Natural killer cell treated with Interleukin-12 subunit alpha and Interleukin-12 subunit beta and Interleukin-15 and Interleukin-18, amount 100 ng/mL, for 72 hours (primary cell): ENCODE data around the gene MCHR1. TPM values are rescaled to one million over a fixed set of nuclear protein-coding genes. Genes with fewer than 3 reads are reported as not detected.
"Not testable (repeated sequence)": the region's sequence is repeated elsewhere in the genome, so short reads cannot be mapped to it uniquely, and the experiment has no call there.

Source experiments
- ATAC-seq, 2 donors: fragments of 150-1000 bp; cut with Tn5 transposase in 1 of 2; sonication (Bioruptor Pico), chemical (Tn5 transposase) in 1 of 2; 2 replicates each; pipeline ENCODE4 v1.10.0; 2021
- DNase-seq: peaks from one replicate; pipeline ENCODE4 v3.0.0; 2022; ENCODE audit warnings: low spot score
- H3K27ac Mint-ChIP-seq, 2 donors: 1 replicate in 1 of 2; 2 replicates in 1 of 2; pipeline ENCODE4 v1.8.0; 2022; ENCODE audit warnings: mixed read lengths in 2 of 2, mild to moderate bottlenecking in 1 of 2, moderate library complexity in 1 of 2
- H3K27me3 Mint-ChIP-seq, 2 donors: 1 replicate in 1 of 2; 2 replicates in 1 of 2; pipeline ENCODE4 v1.8.0; 2022; ENCODE audit warnings: mixed read lengths in 2 of 2
- H3K36me3 Mint-ChIP-seq: one replicate; pipeline ENCODE4 v1.8.0; 2022; ENCODE audit warnings: mixed read lengths
- H3K4me1 Mint-ChIP-seq, 2 donors: 1 replicate in 1 of 2; 2 replicates in 1 of 2; pipeline ENCODE4 v1.8.0; 2022; ENCODE audit warnings: low read depth in 2 of 2, mixed read lengths in 2 of 2, mild to moderate bottlenecking in 1 of 2
- H3K4me3 Mint-ChIP-seq: one replicate; pipeline ENCODE4 v1.8.0; 2022; ENCODE audit warnings: mixed read lengths
- H3K9me3 Mint-ChIP-seq: 2 replicates; pipeline ENCODE4 v1.8.0; 2022; ENCODE audit warnings: mixed read lengths
- total RNA-seq, 2 donors: library from RNA; stranded (reverse); gene quantifications; one replicate each; pipeline ENCODE4 v1.2.3, GENCODE V29; 2022

Gene MCHR1
- total RNA-seq, 2 donors from 2014 or later: not detected

- DNase-seq: no peak
- Mint-ChIP-seq H3K4me3 (no peak overlapping the region), H3K27ac (no peak overlapping the region), H3K27me3 (peaks cover 11 to 19% of the 10 kb centered on the region in 2 donors), H3K9me3 (no peaks in the 10 kb centered on the region), H3K4me1 (no peaks in the 10 kb centered on the region), H3K36me3 (no peaks in the 10 kb centered on the region)
- ATAC-seq: no peak
Measured at GRCh38 chr22:40714499-40715337, 35.4 kb downstream of the MCHR1 start.

DNA sequence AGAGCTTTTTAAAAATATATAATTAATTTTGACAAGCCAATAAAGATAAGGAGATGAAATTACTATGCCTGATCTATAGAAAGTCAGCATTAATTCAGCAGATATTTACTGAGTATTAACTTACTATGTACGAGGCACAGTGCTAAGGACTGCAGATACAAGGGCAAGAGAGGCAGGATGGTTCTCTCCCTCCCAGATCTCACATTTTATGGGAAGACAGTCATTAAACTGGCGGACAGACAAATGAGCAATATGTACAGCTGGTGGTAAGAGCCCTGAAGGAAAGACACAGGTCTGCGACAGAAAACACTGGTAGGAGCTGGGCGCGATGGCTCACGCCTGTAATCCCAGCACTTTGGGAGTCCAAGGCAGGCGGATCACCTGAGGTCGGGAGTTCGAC, 36.8 kb downstream of the MCHR1 start:
- H3K4me3 Mint-ChIP-seq: no peak overlapping the region
- H3K36me3 Mint-ChIP-seq: no peaks in the 10 kb centered on the region
- no peak for DNase-seq
- peaks cover 17 to 19% of the 10 kb centered on the region in 2 donors for H3K27me3 Mint-ChIP-seq
- H3K27ac Mint-ChIP-seq: no peak overlapping the region
- no peaks in the 10 kb centered on the region for H3K4me1 Mint-ChIP-seq
- ATAC-seq: no peak
- H3K9me3 Mint-ChIP-seq: no peaks in the 10 kb centered on the region

DNA sequence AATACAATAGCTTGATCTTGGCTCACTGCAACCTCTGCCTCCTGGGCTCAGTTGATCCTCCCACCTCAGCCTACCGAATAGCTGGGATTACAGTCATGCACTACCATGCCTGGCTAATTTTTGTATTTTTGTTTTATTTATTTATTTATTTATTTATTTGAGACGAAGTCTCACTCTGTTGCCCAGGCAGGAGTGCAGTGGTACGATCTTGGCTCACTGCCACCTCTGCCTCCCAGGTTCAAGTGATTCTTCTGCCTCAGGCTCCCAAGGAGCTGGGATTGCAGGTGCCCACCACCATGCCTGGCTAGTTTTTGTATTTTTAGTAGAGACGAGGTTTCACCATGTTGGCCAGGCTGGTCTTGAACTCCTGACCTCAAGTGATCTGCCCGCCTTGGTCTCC, 38.4 kb downstream of the MCHR1 start:
- not testable (repeated sequence) for ATAC-seq, H3K4me3 Mint-ChIP-seq, H3K9me3 Mint-ChIP-seq, H3K4me1 Mint-ChIP-seq, H3K27ac Mint-ChIP-seq, DNase-seq, H3K36me3 Mint-ChIP-seq
- H3K27me3 Mint-ChIP-seq: peaks cover 15 to 17% of the 10 kb centered on the region in 2 donors

- ATAC-seq: no peak
- Mint-ChIP-seq H3K27ac (no peak overlapping the region), H3K9me3 (no peaks in the 10 kb centered on the region), H3K36me3 (no peaks in the 10 kb centered on the region), H3K27me3 (peaks cover 15 to 17% of the 10 kb centered on the region in 2 donors), H3K4me1 (no peaks in the 10 kb centered on the region), H3K4me3 (no peak overlapping the region)
- DNase-seq: no peak
Measured at GRCh38 chr22:40718250-40719204, 39.2 kb downstream of the MCHR1 start.

- Mint-ChIP-seq H3K4me3 (no peak overlapping the region), H3K36me3 (no peaks in the 10 kb centered on the region), H3K9me3 (no peaks in the 10 kb centered on the region), H3K4me1 (no peaks in the 10 kb centered on the region), H3K27me3 (peaks cover 12 to 16% of the 10 kb centered on the region in 2 donors), H3K27ac (no peak overlapping the region)
- DNase-seq (no peak), ATAC-seq (no peak)
Measured at GRCh38 chr22:40719599-40719998, 40.3 kb downstream of the MCHR1 start.

DNA sequence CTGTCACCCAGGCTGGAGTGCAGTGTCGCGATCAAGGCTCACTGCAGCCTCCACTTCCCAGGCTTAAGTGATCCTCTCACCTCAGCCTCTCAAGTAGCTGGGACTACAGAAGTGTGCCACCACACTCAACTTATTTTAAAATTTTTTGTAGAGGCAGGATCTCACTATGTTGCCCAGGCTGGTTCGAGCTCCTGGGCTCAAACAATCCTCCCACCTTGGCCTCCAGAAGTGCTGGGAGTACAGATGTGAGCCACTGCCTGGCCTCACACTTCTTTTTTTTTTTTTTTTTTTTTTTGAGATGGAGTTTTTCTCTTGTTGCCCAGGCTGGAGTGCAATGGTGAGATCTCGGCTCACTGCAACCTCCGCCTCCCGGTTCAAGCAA, 40.9 kb downstream of the MCHR1 start:
- not testable (repeated sequence) for H3K4me1 Mint-ChIP-seq, H3K36me3 Mint-ChIP-seq, DNase-seq, H3K9me3 Mint-ChIP-seq, H3K27ac Mint-ChIP-seq, ATAC-seq, H3K4me3 Mint-ChIP-seq
- H3K27me3 Mint-ChIP-seq: peaks cover 7 to 12% of the 10 kb centered on the region in 2 donors

DNA sequence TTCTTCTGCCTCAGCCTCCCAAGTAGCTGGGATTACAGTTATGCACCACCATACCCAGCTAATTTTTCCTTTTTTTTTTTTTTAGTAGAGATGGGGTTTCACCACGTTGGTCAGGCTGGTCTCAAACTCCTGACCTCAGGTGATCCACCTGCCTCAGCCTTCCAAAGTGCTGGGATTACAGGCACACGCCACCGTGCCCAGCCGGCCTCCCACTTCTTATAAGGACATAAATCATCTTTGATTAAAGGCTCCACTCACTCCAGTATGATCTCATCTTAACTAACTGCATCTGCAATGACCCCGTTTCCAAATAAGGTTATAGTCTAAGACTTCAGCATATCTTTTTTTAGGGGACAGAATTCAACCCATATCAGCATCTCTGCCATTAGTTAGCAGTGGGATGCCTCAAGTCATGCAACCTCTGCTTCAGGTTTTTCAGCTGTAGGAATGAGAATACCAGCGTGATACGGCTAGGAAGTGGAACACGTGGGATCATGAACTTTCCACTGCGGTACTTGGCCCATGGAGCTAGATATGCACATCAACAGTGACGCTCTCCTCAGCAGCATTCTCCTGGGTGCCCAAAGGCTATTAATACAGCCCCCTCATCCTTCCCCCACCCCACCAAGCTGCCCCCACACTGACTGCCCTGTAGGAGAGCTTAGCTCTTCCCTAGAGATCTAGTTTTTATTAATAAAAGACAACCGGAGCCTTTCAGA, 41.4 kb downstream of the MCHR1 start:
- H3K4me3 Mint-ChIP-seq: no peak overlapping the region
- no peaks in the 10 kb centered on the region for H3K36me3 Mint-ChIP-seq
- ATAC-seq: no peak

DNA sequence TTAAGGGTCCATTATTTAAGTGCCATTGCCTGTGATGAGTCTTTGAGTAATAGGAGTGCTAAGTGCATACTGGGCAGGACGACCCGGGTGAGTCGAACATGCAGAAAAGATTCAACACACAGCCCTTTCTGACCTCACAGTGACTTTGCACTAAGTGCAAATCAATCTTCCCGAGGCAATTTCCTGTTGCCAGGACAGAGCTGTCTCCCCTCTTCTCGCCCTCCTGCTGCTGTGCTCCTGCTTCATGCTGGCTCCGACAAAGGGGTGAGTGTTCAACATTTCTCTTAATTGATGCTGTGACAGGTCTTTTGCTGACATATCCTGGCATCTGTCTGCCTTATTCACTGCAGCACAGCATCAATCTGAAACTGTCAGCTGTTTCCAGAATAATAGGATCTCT, 42.0 kb downstream of the MCHR1 start:
- ATAC-seq (no peak), DNase-seq (no peak)
- Mint-ChIP-seq H3K36me3 (no peaks in the 10 kb centered on the region), H3K4me1 (no peaks in the 10 kb centered on the region), H3K27ac (no peak overlapping the region), H3K4me3 (no peak overlapping the region), H3K9me3 (no peaks in the 10 kb centered on the region), H3K27me3 (peaks cover 5 to 12% of the 10 kb centered on the region in 2 donors)

More for the DNA sequence above, 41.4 kb downstream of the MCHR1 start:
- DNase-seq: no peak
- peaks cover 7 to 12% of the 10 kb centered on the region in 2 donors for H3K27me3 Mint-ChIP-seq
- no peak overlapping the region for H3K27ac Mint-ChIP-seq
- H3K9me3 Mint-ChIP-seq: no peaks in the 10 kb centered on the region
- H3K4me1 Mint-ChIP-seq: no peaks in the 10 kb centered on the region

GRCh38 chr22:40723396-40723933, 44.2 kb downstream of the MCHR1 start:
- Mint-ChIP-seq H3K9me3 (no peaks in the 10 kb centered on the region), H3K27me3 (peaks cover 2 to 12% of the 10 kb centered on the region in 2 donors), H3K36me3 (no peaks in the 10 kb centered on the region), H3K4me1 (peaks cover 3 to 6% of the 10 kb centered on the region in 2 donors), H3K27ac (no peak overlapping the region), H3K4me3 (no peak overlapping the region)
- DNase-seq (no peak), ATAC-seq (no peak)

DNA sequence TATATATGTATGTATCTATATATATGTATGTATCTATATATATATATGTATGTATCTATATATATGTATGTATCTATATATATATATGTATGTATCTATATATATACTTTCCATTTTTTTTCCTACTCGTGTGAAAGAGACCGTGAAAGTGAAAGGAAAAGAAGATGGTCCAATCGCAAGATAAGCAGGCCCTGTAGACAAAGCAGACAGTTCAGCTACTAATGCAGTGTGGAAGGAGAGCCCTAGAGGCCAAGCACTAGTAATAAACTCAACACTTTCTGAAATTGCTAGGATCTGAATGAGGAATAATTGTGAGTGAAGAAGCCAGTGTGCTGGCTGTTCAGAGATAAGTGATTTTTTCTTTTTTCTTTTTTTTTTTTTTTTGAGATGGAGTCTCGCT, 47.2 kb downstream of the MCHR1 start:
- Mint-ChIP-seq H3K4me3 (no peak overlapping the region), H3K36me3 (no peaks in the 10 kb centered on the region), H3K4me1 (peaks cover 6 to 8% of the 10 kb centered on the region in 2 donors), H3K27me3 (peaks cover 0 to 4% of the 10 kb centered on the region in 2 donors), H3K9me3 (no peaks in the 10 kb centered on the region), H3K27ac (peak overlapping the region in 1 of 2 donors; percentile 31)
- ATAC-seq (peak in 1 of 2 donors; percentile 70), DNase-seq (no peak)

DNA sequence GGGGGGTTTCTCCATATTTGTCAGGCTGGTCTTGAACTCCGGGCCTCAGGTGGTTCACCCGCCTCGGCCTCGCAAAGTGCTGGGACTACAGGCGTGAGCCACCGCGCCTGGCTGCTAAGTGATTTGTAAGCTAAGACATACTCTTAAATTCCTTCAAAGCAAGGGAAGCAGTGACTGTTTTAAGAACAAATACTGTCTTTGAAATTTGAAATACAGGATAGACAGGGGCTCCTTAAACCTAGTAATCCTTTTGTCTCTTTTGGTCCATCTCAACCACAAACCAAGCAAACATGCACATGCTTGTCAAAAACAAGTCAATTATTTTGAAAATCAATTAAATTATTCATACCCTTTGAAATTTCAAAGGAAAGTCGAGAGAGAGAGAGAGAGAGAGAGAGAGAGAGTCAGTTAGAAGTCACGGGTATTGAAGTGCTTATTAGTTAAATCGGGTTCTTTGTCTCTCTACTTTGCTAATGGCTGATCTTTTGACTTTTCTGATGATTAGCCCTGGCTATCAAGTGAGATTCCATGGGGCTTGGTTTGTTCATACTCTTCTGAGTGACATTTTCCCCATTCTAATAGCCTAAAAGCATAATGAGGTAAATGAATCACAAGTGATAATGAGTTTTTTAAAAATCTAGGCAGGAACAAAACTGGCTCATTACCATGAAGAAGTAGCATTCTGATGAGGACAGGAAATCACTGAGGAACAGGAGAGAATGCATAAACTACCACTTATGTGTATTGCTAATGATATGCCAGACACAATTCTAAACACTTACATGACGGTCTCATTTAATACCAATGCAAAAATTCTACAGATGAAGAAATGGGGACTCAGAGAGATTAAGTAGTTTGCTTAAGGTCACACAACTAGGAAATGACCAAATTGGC, 48.0 kb downstream of the MCHR1 start:
- Mint-ChIP-seq H3K4me3 (no peak overlapping the region), H3K27ac (peak overlapping the region in 1 of 2 donors; percentile 31), H3K9me3 (no peaks in the 10 kb centered on the region), H3K27me3 (peaks cover 0 to 4% of the 10 kb centered on the region in 2 donors), H3K36me3 (no peaks in the 10 kb centered on the region), H3K4me1 (peaks cover 6 to 10% of the 10 kb centered on the region in 2 donors)
- DNase-seq (no peak), ATAC-seq (no peak)

GRCh38 chr22:40727964-40728615, 48.8 kb downstream of the MCHR1 start:
- Mint-ChIP-seq H3K4me3 (no peak overlapping the region), H3K4me1 (peaks cover 6 to 10% of the 10 kb centered on the region in 2 donors)

More at GRCh38 chr22:40727964-40728615, 48.8 kb downstream of the MCHR1 start:
- H3K27me3 Mint-ChIP-seq: peaks cover 0 to 4% of the 10 kb centered on the region in 2 donors
- no peaks in the 10 kb centered on the region for H3K36me3 Mint-ChIP-seq
- no peak for DNase-seq
- peak overlapping the region in 1 of 2 donors; percentile 66 for H3K27ac Mint-ChIP-seq
- ATAC-seq: no peak
- H3K9me3 Mint-ChIP-seq: no peaks in the 10 kb centered on the region
